Thoracic aorta (tissue), 2 donors: ENCODE results near the gene ADGRL3. TPM values are rescaled to one million over a fixed set of nuclear protein-coding genes. Genes with fewer than 3 reads are reported as not detected.

Experiments used
- ATAC-seq: fragments of 150-250 bp; one replicate; pipeline ENCODE4 v1.8.0; 2017; ENCODE audit warnings: low read depth; ENCODE audit not compliant: insufficient number of reproducible peaks, low FRiP score
- DNase-seq: peaks from one replicate; pipeline ENCODE4 v3.0.0-alpha.2; 2020; ENCODE audit warnings: low spot score
- H3K27ac ChIP-seq, 2 donors: fragments of 200-600 bp; sonication (generic); 1 replicate in 1 of 2; 2 replicates in 1 of 2; pipeline ENCODE4 v1.5.1; 2016; ENCODE audit warnings: mild to moderate bottlenecking in 2 of 2, moderate library complexity in 2 of 2
- H3K27me3 ChIP-seq: fragments of 200-600 bp; sonication (generic); replicated peaks from 2 replicates; pipeline ENCODE4 v1.6.0; 2016; ENCODE audit warnings: mild to moderate bottlenecking; ENCODE audit not compliant: insufficient read depth
- H3K36me3 ChIP-seq: fragments of 200-600 bp; sonication (generic); one replicate; pipeline ENCODE4 v1.5.1; 2016
- H3K4me1 ChIP-seq, 2 donors: fragments of 200-600 bp; sonication (generic); 1 replicate in 1 of 2; 2 replicates in 1 of 2; pipeline versions ENCODE4 v1.5.1 to v1.6.0; 2016; ENCODE audit warnings: low read depth in 2 of 2, mild to moderate bottlenecking in 1 of 2; ENCODE audit not compliant: control insufficient read depth in 1 of 2
- H3K4me3 ChIP-seq: fragments of 200-600 bp; sonication (generic); 2 replicates; pipeline ENCODE4 v1.5.1; 2016; ENCODE audit warnings: mild to moderate bottlenecking
- H3K9me3 ChIP-seq: fragments of 200-600 bp; sonication (generic); 2 replicates; pipeline ENCODE4 v1.5.1; 2016
- CTCF ChIP-seq: fragments of 200-600 bp; sonication (generic); IDR thresholded peaks from one replicate; pipeline ENCODE4 v1.5.1; 2019; ENCODE audit warnings: antibody characterized with exemption
- total RNA-seq, 2 donors: library from RNA; depleted of rRNA; stranded (reverse); fragments of >200 nt; gene quantifications; one replicate each; pipeline versions ENCODE4 v1.1.0 to v1.2.3, GENCODE V29; 2016

Gene ADGRL3
- total RNA-seq, 2 donors from 2014 or later: 17.5 to 18.1 TPM

GRCh38 chr4:61657016-61657415 is 456.9 kb downstream of the ADGRL3 start:
- TF ChIP-seq CTCF: no peak
- Histone ChIP-seq H3K9me3 (no peaks in the 10 kb centered on the region), H3K4me3 (no peak overlapping the region), H3K27ac (no peak overlapping the region), H3K4me1 (peaks cover 0 to 11% of the 10 kb centered on the region in 2 donors), H3K36me3 (no peaks in the 10 kb centered on the region), H3K27me3 (no peaks in the 10 kb centered on the region)
- ATAC-seq: no peak
- DNase-seq: no peak

- Histone ChIP-seq H3K4me1 (peaks cover 0 to 2% of the 10 kb centered on the region in 2 donors), H3K27ac (no peak overlapping the region), H3K4me3 (no peak overlapping the region), H3K36me3 (no peaks in the 10 kb centered on the region), H3K27me3 (no peaks in the 10 kb centered on the region), H3K9me3 (no peaks in the 10 kb centered on the region)
- no peak for TF ChIP-seq CTCF
- ATAC-seq: no peak
- DNase-seq: no peak
These were observed 461.8 kb downstream of the ADGRL3 start for GRCh38 chr4:61661960-61662359.

GRCh38 chr4:61662362-61662761 is 462.2 kb downstream of the ADGRL3 start:
- no peak for DNase-seq

GRCh38 chr4:61663310-61663709 is 463.2 kb downstream of the ADGRL3 start:
- Histone ChIP-seq H3K9me3 (no peaks in the 10 kb centered on the region), H3K36me3 (no peaks in the 10 kb centered on the region), H3K27me3 (no peaks in the 10 kb centered on the region), H3K4me1 (no peaks in the 10 kb centered on the region), H3K4me3 (no peak overlapping the region), H3K27ac (no peak overlapping the region)
- no peak for TF ChIP-seq CTCF
- DNase-seq: no peak
- ATAC-seq: no peak

More at GRCh38 chr4:61662362-61662761, 462.2 kb downstream of the ADGRL3 start:
- Histone ChIP-seq H3K4me1 (no peaks in the 10 kb centered on the region), H3K27ac (no peak overlapping the region), H3K4me3 (no peak overlapping the region), H3K27me3 (no peaks in the 10 kb centered on the region), H3K9me3 (no peaks in the 10 kb centered on the region), H3K36me3 (no peaks in the 10 kb centered on the region)
- no peak for ATAC-seq
- no peak for TF ChIP-seq CTCF

GRCh38 chr4:61665649-61666048 is 465.5 kb downstream of the ADGRL3 start:
- Histone ChIP-seq H3K4me3 (no peak overlapping the region), H3K27me3 (no peaks in the 10 kb centered on the region), H3K4me1 (no peaks in the 10 kb centered on the region), H3K9me3 (no peaks in the 10 kb centered on the region), H3K36me3 (no peaks in the 10 kb centered on the region), H3K27ac (no peak overlapping the region)
- DNase-seq: no peak
- no peak for TF ChIP-seq CTCF
- no peak for ATAC-seq
